Inferior parietal cortex (tissue), 1 donor: Measurements from ENCODE around the gene C12orf50.
A peak's percentile ranks its signal among the peaks of the same experiment; 100 is the strongest.
"Not testable (repeated sequence)": the region's sequence is repeated elsewhere in the genome, so short reads cannot be mapped to it uniquely, and the experiment has no call there.

Experiments used
- DNase-seq: peaks from one replicate; pipeline ENCODE4 v3.0.0-alpha.2; 2016; ENCODE audit errors: extremely low spot score

Gene C12orf50

DNA sequence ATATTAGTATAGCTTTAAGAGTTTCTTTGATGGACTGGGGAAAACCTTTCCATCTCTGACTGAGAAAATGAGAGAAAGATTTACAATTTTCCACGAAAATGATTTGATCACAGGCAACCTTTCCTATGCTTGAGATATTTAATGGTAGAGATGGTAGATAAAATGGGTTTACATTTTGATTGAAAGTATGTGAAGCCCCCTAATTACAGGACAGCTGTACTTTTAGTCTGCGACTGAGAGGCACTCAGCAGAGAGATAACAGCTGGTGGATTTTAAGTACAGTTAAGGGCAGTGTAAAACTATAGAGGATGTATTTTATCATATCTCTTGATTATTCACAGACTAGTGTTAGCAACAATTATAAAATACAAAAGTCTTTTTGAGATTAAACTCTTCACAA lies 40.7 kb downstream of the C12orf50 start:
- DNase-seq, result no peak

- no peak for DNase-seq
Observed at GRCh38 chr12:87985069-87985675, 44.0 kb downstream of the C12orf50 start.

DNA sequence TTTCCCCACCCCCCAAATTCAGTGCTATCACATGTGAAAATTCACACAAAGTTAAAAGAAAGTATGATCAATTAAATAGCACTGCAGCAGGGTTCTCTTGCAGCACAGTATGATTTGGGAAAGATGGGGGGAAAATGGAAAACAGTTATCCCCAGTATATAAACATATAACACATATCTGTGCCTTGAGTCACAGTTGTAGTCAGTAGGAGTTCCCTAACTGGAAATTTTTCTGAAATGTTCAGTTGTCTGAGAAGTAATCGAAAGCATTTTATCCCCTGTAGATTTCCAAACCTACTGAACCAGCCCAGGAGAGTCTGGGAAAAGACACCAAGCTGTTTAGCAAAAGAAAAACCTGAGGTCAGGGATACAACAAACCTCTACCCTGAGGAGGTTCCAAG lies 47.0 kb downstream of the C12orf50 start:
- no peak for DNase-seq

- DNase-seq, result no peak
Observed at GRCh38 chr12:87981495-87981894, 47.7 kb downstream of the C12orf50 start.

DNA sequence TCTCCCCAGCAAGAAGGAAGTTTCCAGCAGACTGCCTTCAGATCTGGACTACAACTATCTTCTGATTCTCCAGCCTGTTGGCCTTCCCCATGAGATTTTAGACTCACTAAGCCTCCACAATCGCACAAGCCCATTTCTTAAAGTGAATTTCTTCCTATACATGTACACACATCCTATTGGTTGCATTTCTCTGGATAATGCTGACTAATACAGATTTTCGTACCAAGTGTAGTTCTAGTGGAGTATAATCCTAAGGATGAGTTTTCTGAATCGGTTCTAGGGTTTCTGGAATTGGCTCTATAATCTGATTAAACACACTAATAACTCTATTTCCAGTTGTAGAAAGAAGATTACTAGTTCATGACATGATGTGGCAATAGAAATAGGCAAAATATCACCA lies 53.3 kb downstream of the C12orf50 start:
- DNase-seq, result no peak

GRCh38 chr12:87967871-87968270 lies 61.3 kb downstream of the C12orf50 start:
- no peak for DNase-seq

DNA sequence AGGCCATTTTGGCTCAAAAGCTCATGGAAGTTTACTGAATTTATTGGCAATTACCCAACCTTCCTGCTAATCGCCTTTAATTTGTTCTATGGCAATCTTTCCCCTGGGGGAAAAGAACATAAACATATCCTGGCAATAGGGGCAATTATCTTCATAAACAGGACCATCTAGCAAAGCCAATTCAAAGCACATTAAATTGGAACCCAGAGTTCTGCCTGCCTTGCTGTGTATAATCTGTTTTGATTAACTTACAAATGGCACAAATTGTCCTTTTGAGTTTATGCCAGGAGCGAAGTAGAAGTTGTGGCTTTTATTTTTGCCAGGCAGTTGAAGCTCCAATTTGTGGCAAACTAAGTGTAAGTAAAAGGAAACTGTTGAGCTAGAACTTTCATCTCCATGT lies 68.6 kb downstream of the C12orf50 start:
- no peak for DNase-seq

DNA sequence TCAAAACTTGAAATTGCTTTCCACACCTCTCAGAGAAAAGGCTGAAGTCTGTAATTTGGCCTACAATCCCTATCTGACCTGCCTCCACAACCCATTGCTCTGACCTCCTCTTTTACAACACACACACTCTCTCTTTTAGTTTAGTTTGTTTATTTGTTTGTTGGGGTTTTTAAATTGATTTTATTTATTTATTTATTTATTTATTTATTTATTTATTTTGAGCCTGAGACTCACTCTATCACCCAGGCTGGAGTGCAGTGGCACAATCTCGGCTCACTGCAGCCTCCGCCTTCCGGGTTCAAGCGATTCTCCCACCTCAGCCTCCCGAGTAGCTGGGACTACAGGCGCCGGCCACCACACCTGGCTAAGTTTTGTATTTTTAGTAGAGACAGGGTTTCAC lies 75.2 kb downstream of the C12orf50 start:
- DNase-seq, result not testable (repeated sequence)

DNA sequence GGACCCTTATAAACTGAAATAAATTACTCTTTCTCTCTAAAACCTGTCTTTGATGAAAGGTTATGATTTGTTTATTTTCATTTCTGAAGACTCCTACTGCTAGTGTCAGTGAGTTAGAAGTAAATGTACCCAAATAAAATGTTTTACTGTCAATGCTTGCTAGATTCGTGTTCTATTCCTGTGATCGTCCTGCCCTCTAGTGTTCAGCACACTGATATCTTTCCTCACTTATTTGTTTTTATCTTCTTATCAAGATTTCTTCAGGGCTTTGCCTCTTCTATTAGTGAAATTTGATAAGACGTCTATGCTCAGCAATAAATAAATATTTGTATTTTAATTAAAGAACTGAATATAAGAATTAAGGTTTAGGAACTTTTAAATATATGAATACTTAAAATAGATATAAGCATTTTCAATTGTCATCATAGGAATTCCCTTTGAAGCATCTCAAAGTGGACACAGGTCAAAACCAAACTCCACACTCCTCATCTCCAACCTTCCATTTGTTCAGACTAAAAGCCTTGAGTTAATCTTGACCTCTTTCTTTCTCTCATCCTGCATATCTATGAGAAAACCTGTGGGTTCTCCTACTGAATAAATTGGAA lies 75.8 kb downstream of the C12orf50 start:
- DNase-seq, result peak; percentile 71

- DNase-seq, result no peak
Observed at GRCh38 chr12:87952850-87953249, 76.4 kb downstream of the C12orf50 start.

DNA sequence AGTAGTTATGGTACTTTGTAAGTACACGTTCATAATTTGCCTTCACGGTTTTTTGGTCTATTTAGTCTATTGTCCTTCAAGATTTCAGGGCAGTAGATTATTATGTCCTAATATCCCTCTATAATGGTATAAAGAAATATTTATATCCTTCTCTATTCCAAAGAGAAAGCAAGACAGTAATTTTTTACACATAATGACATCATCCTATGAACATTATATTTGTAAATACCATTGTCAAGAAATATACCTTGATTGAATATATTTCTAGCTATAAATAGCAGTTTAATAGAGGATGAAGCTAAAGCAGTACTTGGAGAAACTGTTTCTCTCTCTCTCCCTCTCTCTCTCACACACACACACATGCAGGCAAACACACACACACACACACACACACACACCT lies 77.0 kb downstream of the C12orf50 start:
- DNase-seq, result no peak

DNA sequence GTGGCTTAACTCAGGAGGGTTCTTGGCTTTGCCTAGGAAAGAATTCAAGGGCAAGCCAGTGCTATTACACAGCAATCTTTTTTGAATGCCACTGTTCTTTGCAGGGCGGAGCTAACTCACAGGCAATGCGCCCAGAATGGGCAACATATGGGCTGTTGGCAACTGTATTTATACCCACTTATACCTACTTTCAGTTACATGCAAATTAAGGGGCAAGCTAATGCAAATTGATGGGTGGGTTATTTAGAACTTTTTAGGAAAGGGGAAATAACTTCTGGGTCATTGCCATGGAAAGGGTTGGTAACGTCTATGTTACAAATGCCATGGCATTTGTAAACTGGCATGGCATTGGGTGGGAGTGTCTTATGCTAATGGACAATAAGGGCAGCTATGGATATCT lies 85.4 kb downstream of the C12orf50 start:
- no peak for DNase-seq

- DNase-seq, result no peak
Observed at GRCh38 chr12:87943023-87943422, 86.2 kb downstream of the C12orf50 start.

- DNase-seq, result no peak
Observed at GRCh38 chr12:87939182-87939581, 90.0 kb downstream of the C12orf50 start.

- DNase-seq, result no peak
Observed at GRCh38 chr12:87935216-87935615, 94.0 kb downstream of the C12orf50 start.

DNA sequence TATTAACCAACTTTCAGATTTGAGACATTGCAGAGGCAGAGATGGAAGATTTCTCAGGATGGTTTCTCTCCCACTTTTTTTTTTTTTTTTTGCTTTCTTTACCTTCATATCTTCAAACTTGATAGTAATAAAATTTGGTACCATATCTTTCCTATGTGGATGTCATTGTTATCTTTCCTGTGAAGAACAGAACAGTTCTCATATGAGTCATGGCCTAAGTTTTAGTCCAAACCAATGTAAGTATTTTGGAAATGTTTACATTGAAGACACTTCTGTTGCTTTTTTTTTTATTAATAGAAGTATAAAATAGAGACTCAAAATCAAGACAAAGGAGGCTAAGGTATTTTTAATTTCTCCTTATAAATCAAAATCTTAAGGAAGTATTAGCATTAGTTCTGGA lies 95.2 kb downstream of the C12orf50 start:
- DNase-seq, result no peak

- no peak for DNase-seq
Observed at GRCh38 chr12:87931812-87932211, 97.4 kb downstream of the C12orf50 start.

GRCh38 chr12:87930627-87931026 lies 98.6 kb downstream of the C12orf50 start:
- DNase-seq, result no peak
